Glomerular endothelial cell (primary cell): Measurements from ENCODE around the gene ZC3H12D. TPM values are rescaled to one million over a fixed set of nuclear protein-coding genes. Genes with fewer than 3 reads are reported as not detected.
"Not testable (repeated sequence)": the region's sequence is repeated elsewhere in the genome, so short reads cannot be mapped to it uniquely, and the experiment has no call there.

Source experiments
- DNase-seq: peaks from one replicate; pipeline ENCODE4 v3.0.0-alpha.2; 2011; ENCODE audit warnings: low read depth, low spot score; ENCODE audit errors: extremely low read depth
- total RNA-seq: library from RNA; depleted of rRNA; stranded (reverse); fragments of >200 nt; gene quantifications from 2 replicates; pipeline ENCODE4 v1.2.3, GENCODE V29; 2015

The ZC3H12D gene
- total RNA-seq, 1 donor from 2014 or later, result not detected

DNA sequence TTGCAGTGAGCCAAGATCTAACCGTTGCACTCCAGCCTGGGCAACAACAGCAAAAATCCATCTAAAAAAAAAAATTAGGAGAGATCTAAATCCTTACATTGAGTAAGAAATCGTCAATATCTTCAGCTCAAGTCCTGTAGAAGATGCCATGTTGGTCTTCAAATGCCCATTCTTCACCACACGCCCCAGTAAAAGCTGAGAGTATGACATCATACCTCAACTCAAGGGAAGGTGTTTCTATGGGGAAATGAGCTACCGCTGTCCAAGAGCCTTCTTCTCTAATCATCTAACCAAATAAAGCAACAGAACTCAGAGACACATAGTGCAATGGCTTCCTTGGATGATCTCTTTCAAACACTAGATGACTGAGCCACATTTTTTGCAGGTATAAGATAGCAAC lies 2.5 kb upstream of the ZC3H12D start:
- no peak for DNase-seq

- DNase-seq, result no peak
Observed at GRCh38 chr6:149483849-149484655, 762 bp downstream of the ZC3H12D start.

- no peak for DNase-seq
Observed at GRCh38 chr6:149483334-149483725, 1.5 kb downstream of the ZC3H12D start.

DNA sequence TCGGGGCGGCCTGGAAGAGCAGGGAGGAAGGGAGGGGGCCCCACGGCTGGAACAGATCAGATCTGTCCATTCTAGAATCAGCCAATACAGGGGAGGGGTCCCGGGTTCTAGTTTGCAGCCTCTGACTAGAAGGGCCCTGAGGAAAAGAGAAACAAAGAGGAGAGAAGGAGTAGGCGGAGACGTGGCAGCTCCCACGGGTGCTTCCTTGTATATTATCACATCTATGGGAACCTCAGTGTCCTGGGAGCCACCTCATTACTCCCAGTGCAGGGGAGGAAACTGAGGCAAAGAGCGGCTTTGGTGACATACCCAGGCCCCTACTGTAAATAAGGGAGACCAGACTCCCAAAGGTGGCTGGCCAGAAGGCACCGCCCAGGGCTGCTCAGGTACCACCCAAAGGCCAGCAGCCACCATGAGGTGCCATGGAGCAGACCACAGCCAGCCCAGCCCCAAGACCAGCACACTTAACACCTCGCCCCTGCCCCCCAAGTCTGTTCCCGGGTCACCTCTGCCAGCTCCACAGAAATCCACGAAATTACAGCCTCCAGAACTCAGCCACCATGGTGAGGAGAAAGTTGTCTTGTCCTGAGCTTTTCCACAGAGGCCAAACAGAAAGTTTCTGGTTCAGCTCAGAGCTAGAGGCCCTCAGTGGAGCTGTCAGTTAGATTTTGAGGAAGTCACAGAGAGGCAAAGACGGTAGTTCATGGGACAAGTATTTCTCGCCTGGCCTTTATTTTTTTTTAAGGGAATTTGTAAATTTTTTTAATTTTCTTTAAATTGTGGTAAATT lies 2.1 kb downstream of the ZC3H12D start:
- no peak for DNase-seq

- DNase-seq, result no peak
Observed at GRCh38 chr6:149480502-149481280, 4.1 kb downstream of the ZC3H12D start.

DNA sequence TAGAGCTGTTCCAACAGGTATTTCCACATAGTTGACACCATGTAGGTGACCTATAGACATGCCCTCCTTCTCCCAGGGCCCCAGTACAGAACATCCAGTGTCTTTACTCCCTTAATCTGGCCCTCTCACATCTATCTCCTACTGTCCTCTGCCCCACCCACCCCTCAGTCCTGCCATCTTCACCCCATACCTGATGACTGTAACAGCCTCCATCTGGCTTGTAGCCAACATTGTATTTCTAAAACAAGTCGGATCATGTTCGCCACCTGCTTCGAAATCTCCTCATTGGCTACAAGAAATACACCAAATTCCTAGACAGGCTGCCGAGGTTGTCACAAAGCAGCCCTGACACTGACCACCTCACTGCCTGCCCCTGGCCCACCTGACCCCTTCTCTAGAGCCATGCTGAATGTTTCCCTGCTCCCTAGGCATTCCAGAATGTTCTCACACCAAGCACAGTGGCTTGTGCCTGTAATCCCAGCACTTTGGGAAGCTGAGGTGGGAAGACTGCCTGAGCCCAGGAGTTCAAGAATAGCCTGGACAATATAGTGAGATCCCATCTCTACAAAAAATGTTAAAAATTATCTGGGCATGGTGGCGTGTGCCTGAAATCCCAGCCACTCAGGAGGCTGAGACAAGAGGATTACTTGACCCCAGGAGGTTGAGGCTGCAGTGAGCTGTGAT lies 6.0 kb downstream of the ZC3H12D start:
- DNase-seq, result no peak

- DNase-seq, result no peak
Observed at GRCh38 chr6:149477544-149477943, 7.3 kb downstream of the ZC3H12D start.

- no peak for DNase-seq
Observed at GRCh38 chr6:149476789-149477455, 7.9 kb downstream of the ZC3H12D start.

DNA sequence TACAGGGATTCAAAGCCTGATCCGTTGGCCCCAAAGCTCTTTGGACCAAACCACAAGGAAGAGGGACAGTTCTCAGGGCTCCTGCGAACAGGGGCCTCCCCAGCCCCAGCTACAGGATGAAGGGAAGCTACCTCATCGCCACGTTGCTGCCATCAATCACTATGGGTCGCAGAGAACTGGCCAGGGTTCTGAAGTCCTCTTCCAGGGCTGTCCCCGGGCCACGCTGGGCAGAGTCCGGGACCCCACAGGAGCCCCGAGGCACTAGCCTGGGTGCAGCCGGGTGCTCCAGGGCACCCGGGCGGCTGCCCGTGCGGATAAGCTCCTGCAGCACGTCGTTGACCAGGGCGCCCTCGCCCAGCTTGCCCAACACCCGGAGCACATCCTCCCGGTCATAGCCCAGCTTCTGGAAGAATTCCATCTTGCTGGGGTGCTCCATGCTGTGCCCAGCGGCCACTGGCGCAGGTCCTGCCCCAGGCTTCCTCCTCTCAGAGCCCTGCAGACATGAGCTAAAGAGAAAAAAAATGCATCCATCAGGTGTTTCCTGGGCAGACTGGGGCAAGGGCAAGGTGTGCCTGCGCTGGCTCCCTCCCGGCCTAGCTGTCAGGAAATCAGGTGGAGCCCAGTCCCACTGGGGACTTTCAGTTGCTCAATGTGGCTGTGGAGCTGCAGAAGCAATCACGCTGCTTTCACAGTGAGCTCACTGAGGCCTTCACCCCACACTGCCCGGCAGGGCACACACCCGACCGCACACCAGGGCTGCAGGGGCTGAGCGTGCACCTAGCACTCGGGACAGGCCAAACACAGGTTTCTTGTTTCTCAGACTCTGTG lies 10.5 kb downstream of the ZC3H12D start:
- DNase-seq, result no peak

DNA sequence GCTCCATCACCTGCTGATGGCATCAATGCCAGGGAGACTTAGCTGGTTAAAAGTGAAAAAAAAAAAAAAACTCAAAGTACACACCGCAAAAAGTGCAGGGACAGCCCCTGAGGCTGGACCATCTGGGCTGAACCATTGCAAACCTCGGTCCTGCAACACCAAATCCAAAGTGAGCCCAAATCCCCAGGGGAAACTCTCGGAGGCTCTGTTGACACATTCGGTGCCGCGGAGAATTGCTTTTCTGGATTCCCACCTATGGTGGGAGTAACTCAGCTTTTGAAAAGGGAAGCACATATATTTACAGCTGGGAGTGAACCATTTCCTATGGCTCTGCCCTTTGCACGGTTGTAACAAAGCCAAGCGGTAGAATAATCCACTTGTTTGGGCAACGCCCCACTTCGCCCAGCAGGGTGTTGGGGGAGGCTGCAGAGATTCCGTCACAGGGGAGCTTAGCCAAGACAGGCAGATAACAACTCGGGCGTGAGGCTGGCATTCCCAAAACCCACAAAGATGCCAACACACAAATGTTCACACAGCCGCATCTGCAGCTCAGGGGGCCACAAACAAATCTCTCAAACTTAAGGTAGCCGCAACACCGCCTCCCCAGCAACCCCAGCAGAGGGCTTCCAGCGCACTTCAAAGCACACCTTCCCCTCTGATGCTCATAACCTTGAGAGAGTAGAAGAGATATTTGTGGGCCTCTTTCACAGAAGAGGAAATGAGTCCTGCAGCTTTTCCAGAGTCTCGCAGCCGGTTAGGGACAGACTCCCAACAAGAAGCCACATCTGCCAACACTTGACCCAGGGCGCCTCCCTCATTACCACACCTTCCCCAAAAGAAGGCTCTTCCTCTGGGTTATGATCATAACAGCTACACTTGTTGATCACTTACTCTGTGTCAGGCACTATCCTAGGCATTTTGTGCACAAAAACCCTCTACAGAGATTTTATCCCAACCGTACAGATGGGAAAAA lies 11.4 kb downstream of the ZC3H12D start:
- DNase-seq, result no peak

- no peak for DNase-seq
Observed at GRCh38 chr6:149472241-149472640, 12.6 kb downstream of the ZC3H12D start.

GRCh38 chr6:149471801-149472200 lies 13.0 kb downstream of the ZC3H12D start:
- DNase-seq, result no peak

DNA sequence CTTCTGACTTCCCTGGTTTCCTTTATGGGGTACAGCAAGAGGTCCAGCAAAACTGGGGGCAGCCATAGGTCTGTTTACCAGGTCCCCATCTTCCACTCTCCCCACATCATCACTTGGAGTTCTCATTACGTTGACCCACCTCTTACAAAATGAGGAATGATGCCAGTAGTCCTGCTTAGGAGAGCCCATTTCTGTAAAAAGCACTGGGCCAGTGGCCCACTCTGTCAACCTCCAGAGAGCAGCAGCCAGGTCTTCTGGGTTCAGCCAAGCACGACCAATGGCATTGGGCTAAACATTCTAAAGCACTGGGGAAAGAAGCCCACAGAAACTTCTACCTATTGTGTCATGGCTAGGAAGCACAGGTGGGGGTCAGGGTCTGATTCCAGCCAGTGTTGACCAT lies 13.9 kb downstream of the ZC3H12D start:
- no peak for DNase-seq

DNA sequence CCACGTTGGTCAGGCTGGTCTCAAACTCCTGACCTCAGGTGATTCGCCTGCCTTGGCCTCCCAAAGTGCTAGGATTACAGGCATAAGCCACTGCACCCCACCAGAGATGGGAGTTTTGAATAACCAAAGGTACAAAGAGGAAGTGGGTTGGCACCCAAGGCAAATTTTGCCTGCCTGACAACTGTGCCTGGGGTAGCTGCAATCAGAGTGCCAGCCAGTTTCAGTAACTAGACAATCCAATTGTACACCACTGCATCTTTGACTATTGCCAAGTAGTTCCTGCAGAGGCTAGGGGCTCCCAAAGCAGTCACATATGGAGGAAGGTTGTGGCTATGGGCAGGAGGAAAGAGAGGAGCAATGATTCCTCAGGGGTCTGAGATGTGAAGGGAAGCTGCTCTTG lies 16.6 kb downstream of the ZC3H12D start:
- DNase-seq, result no peak

GRCh38 chr6:149467265-149467664 lies 17.5 kb downstream of the ZC3H12D start:
- DNase-seq, result no peak

DNA sequence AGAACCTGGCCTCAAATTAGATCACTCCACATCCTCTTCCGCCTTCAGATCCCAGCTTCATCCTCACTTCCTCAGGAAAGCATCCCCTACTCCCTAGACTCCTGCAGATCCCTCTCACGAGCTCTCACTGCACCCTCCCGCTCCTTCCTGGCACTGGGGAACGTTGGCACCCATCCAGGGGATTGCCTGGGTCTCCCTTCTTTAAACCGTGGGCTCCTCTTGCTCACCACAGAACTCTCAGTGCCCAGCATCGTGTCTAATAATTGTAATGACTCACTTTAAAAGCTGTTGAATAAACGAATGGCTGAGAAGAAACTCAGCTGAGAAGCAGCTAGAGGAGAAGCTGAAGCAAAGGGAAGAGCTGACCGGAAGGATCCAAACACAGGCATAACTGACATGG lies 20.4 kb downstream of the ZC3H12D start:
- no peak for DNase-seq

DNA sequence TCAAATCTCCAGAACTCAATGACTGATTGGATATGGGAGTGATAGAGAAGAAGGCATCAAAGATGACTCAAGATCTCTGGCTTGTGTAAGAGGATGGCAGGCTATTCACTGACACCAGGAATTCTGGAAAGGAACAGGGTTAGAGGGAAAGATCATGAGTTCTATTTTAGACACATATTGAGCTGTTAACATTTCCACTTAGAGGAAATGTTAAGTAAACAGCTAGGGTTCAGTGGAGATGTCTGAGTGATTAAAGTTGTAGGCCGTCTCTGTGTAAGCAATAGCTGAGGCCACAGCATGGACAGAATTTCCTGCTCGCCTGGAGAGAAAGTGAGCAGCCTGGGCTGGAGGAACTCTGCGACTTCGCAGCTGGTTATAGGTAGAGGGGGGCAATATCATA lies 21.0 kb downstream of the ZC3H12D start:
- no peak for DNase-seq

DNA sequence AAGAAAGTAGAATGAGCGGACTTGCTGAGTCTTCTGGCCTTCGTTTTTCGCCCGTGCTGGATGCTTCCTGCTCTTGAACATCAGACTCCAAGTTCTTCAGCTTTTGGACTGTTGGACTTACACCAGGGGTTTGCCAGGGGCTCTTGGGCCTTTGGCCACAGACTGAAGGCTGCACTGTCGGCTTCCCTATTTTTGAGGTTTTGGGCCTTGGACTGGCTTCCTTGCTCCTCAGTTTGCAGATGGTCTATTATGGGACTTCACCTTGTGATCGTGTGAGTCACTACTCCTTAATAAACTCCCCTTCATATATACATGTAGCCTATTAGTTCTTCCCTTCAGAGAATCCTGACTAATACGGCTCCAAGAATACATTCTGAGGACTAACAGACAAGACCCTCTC lies 22.1 kb downstream of the ZC3H12D start:
- not testable (repeated sequence) for DNase-seq
